Stimulated activated effector memory CD8-positive, alpha-beta T cell treated with anti-CD3 and anti-CD28 coated beads, Interleukin-12 subunit alpha, Interleukin-12 subunit beta, amount 100 ng/mL, for 72 hours (primary cell): ENCODE results near the gene ARHGEF28.
A peak's percentile ranks its signal among the peaks of the same experiment; 100 is the strongest.

ENCODE experiments used
- ATAC-seq: fragments of 150-1000 bp; cut with Tn5 transposase; 2 replicates; pipeline ENCODE4 v1.10.0; 2021
- DNase-seq, 2 donors: peaks; one replicate each; pipeline ENCODE4 v3.0.0; 2021 to 2022; ENCODE audit warnings: low spot score in 2 of 2
- H3K27ac Mint-ChIP-seq: one replicate; pipeline ENCODE4 v1.8.0; 2022; ENCODE audit warnings: mild to moderate bottlenecking, mixed read lengths
- H3K36me3 Mint-ChIP-seq: one replicate; pipeline ENCODE4 v1.8.0; 2022; ENCODE audit warnings: mild to moderate bottlenecking, mixed read lengths
- H3K4me1 Mint-ChIP-seq: one replicate; pipeline ENCODE4 v1.8.0; 2022; ENCODE audit warnings: mixed read lengths
- H3K4me3 Mint-ChIP-seq: one replicate; pipeline ENCODE4 v1.8.0; 2022; ENCODE audit warnings: mild to moderate bottlenecking, mixed read lengths
- H3K9me3 Mint-ChIP-seq: one replicate; pipeline ENCODE4 v1.8.0; 2022; ENCODE audit warnings: mixed read lengths

The ARHGEF28 gene

GRCh38 chr5:73625944-73626811, at the start of gene ARHGEF28:
TSS of gene ARHGEF28 (plus strand) at chr5:73626196. CDS start at chr5:73684852, 58,656 bp downstream.
- ATAC-seq (peak; percentile 86), DNase-seq (peak; percentile 11 to 60)
- no peak within 1 kb of the TSS for H3K27ac Mint-ChIP-seq
- H3K4me1 Mint-ChIP-seq, result no peaks in the 10 kb centered on the region
- H3K4me3 Mint-ChIP-seq, result peak within 1 kb of the TSS; percentile 41
- no peaks in the 10 kb centered on the region for H3K36me3 Mint-ChIP-seq
- H3K9me3 Mint-ChIP-seq, result no peaks in the 10 kb centered on the region

GRCh38 chr5:73582285-73583145, 43.5 kb upstream of the ARHGEF28 start:
- no peak for DNase-seq
- Mint-ChIP-seq H3K4me1 (no peaks in the 10 kb centered on the region), H3K9me3 (no peaks in the 10 kb centered on the region), H3K36me3 (peaks cover 49% of the 10 kb centered on the region), H3K27ac (no peak overlapping the region), H3K4me3 (no peak overlapping the region)
- ATAC-seq, result no peak

- Mint-ChIP-seq H3K27ac (no peak overlapping the region), H3K9me3 (no peaks in the 10 kb centered on the region), H3K4me1 (no peaks in the 10 kb centered on the region), H3K36me3 (no peaks in the 10 kb centered on the region), H3K4me3 (no peak overlapping the region)
- ATAC-seq, result peak; percentile 33
- DNase-seq, result no peak
Observed at GRCh38 chr5:73587923-73588322, 38.1 kb upstream of the ARHGEF28 start.

- peak; percentile 36 to 70 for DNase-seq
Observed at GRCh38 chr5:73591102-73591695, 34.8 kb upstream of the ARHGEF28 start.

GRCh38 chr5:73591698-73592501, 34.1 kb upstream of the ARHGEF28 start:
- ATAC-seq (no peak), DNase-seq (no peak)
- H3K4me1 Mint-ChIP-seq, result no peaks in the 10 kb centered on the region
- H3K4me3 Mint-ChIP-seq, result no peak overlapping the region
- no peaks in the 10 kb centered on the region for H3K36me3 Mint-ChIP-seq
- H3K27ac Mint-ChIP-seq, result no peak overlapping the region
- H3K9me3 Mint-ChIP-seq, result no peaks in the 10 kb centered on the region

More at GRCh38 chr5:73591102-73591695, 34.8 kb upstream of the ARHGEF28 start:
- Mint-ChIP-seq H3K4me1 (no peaks in the 10 kb centered on the region), H3K36me3 (no peaks in the 10 kb centered on the region), H3K9me3 (no peaks in the 10 kb centered on the region), H3K27ac (no peak overlapping the region), H3K4me3 (no peak overlapping the region)
- peak; percentile 71 for ATAC-seq

DNA sequence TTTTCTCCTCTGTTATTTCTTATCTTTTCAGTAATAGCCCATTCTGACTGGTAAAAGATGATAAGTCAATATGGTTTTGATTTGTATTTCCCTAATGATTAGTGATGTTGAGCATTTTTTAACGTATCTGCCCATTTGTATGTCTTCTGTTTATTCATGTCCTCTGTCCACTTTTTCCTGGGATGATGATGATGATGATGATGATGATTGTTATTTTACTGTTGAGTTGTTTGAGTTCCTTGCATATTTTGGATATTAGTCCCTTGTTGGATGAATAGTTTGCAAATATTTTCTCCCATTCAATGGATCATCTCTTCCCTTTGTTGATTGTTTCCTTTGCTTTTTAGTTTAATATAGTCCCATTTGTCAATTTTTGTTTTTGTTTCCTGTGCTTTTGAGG, 33.4 kb upstream of the ARHGEF28 start:
- no peak overlapping the region for H3K4me3 Mint-ChIP-seq
- no peaks in the 10 kb centered on the region for H3K36me3 Mint-ChIP-seq
- no peaks in the 10 kb centered on the region for H3K9me3 Mint-ChIP-seq
- no peak for ATAC-seq
- H3K27ac Mint-ChIP-seq, result no peak overlapping the region
- no peaks in the 10 kb centered on the region for H3K4me1 Mint-ChIP-seq
- DNase-seq, result no peak

DNA sequence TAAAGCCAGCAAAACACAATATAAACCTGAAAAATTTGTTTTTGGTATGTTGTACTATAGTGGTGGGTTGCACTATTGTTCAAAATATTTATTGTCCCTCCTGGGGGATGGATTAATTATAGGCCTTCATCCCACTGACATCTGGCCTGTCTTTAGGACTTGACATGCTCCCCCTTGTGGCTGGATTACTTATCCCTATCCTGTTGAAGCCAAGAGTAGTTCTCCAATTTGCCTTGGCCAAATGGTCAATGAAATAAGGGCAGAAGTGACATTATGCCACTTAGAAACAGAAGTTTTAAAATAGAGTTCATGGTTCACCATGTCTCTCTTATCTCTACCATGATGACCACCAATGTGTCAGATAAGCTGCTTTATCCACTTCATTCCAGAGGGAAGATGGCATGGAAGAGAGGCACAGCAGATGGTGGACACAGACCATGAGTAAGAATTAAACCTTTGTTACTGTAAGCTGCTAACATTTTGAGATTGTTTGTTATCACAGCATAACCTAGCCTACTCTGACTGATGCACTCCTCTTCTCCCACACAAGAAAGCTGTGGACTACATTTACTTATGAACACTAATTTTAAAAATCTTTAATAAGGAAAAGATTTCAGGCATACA, 29.2 kb upstream of the ARHGEF28 start:
- H3K36me3 Mint-ChIP-seq, result no peaks in the 10 kb centered on the region
- no peak for DNase-seq
- ATAC-seq, result no peak
- no peak overlapping the region for H3K27ac Mint-ChIP-seq
- no peak overlapping the region for H3K4me3 Mint-ChIP-seq
- no peaks in the 10 kb centered on the region for H3K4me1 Mint-ChIP-seq
- H3K9me3 Mint-ChIP-seq, result peaks cover 2% of the 10 kb centered on the region

- peaks cover 3% of the 10 kb centered on the region for H3K9me3 Mint-ChIP-seq
- no peak overlapping the region for H3K27ac Mint-ChIP-seq
- no peak for DNase-seq
- no peaks in the 10 kb centered on the region for H3K4me1 Mint-ChIP-seq
- no peaks in the 10 kb centered on the region for H3K36me3 Mint-ChIP-seq
- no peak for ATAC-seq
- no peak overlapping the region for H3K4me3 Mint-ChIP-seq
Observed at GRCh38 chr5:73599380-73599779, 26.6 kb upstream of the ARHGEF28 start.

DNA sequence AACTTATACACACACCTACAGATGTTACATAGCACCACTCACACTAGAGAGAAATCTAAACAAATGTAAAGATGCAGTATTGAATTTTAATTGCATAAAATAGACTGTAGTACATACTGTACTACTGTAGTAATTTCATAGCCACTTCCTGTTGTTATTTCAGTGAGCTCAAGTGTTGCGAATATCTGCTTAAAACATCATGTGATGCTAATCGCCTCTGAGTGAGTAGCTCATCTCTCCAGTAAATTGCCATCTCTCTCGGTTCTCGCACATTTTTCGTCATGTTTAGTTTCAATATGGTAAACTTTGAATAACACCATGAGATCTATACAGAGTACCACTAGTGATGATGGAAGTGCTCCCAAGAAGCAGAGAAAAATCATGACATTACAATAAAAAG, 22.0 kb upstream of the ARHGEF28 start:
- H3K36me3 Mint-ChIP-seq, result no peaks in the 10 kb centered on the region
- no peak overlapping the region for H3K4me3 Mint-ChIP-seq
- peaks cover 3% of the 10 kb centered on the region for H3K9me3 Mint-ChIP-seq
- ATAC-seq, result no peak
- no peak for DNase-seq
- no peak overlapping the region for H3K27ac Mint-ChIP-seq
- H3K4me1 Mint-ChIP-seq, result no peaks in the 10 kb centered on the region

DNA sequence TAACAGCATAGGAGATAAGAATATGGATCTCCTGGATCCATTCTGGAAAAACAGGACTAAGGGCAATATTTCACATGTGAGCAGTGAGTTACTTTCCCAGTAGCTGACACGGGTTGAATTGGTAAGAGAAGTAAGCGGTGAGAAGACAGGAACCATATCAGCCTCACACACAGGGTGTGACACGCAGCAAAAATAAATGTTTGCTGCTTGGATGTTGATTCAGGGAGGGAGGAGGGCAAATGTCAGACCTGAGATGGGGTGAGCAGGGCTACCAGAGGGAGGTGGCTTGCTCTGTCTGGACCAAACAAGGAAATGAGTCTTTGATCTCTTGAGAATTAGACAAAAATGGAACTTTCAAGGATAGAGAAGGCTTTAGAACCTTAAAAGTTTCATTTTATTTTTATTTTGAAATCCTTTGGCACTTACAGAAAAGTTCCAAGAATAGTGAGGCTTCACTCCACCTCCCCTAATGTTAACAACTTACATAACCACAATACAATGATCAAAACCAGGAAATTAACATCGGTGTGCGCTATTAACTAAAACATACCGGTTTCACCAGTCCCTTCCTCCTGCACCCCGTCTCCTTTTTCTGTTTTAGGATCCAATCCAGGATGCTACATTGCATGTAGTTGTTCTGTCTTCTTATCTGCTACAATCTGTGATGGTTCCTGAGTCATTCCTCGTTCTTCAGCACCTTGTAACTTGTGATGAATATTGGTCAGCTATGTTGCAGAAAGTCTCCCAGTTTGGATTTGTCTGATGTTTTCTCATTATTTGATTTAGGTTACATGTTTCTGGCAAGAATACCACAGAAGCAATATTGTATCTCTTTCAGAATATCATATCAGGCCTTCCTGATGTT, 20.5 kb upstream of the ARHGEF28 start:
- ATAC-seq, result no peak
- Mint-ChIP-seq H3K27ac (no peak overlapping the region), H3K36me3 (no peaks in the 10 kb centered on the region), H3K9me3 (peaks cover 3% of the 10 kb centered on the region), H3K4me3 (no peak overlapping the region), H3K4me1 (no peaks in the 10 kb centered on the region)
- DNase-seq, result no peak

DNA sequence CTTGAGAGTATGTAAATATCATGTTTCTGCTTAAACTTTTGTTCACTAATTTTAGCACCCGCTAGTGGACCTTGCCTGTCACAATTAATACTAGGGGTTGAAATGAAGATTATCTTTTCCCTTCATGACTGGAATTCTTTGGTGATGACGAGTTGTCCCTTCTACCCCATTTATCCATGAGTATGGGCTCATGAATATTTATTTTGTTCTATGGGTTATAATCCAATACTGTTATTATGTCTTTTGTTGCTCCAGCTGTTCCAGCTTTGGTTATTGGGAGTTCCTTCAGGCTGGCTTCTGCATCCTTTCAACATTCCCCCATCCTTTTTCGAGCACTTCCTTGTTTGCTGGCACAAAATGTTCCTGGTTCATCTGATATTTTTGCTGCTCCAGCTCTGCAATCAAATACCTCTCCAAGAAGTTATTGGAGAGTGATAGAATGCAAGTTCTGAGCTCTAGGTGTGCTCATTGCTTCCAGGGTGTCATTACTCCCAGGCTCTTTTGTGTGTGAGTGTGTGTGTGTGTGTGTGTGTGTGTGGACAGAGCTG, 19.7 kb upstream of the ARHGEF28 start:
- Mint-ChIP-seq H3K4me1 (no peaks in the 10 kb centered on the region), H3K9me3 (peaks cover 3% of the 10 kb centered on the region)
- DNase-seq, result no peak

GRCh38 chr5:73607228-73607627, 18.8 kb upstream of the ARHGEF28 start:
- Mint-ChIP-seq H3K4me3 (no peak overlapping the region), H3K9me3 (no peaks in the 10 kb centered on the region), H3K4me1 (no peaks in the 10 kb centered on the region), H3K36me3 (no peaks in the 10 kb centered on the region), H3K27ac (no peak overlapping the region)
- no peak for ATAC-seq
- no peak for DNase-seq

More for the DNA sequence above, 19.7 kb upstream of the ARHGEF28 start:
- ATAC-seq, result no peak
- Mint-ChIP-seq H3K36me3 (no peaks in the 10 kb centered on the region), H3K4me3 (no peak overlapping the region), H3K27ac (no peak overlapping the region)

- ATAC-seq, result no peak
- H3K4me3 Mint-ChIP-seq, result no peak overlapping the region
- no peaks in the 10 kb centered on the region for H3K36me3 Mint-ChIP-seq
- no peak overlapping the region for H3K27ac Mint-ChIP-seq
- no peak for DNase-seq
- H3K9me3 Mint-ChIP-seq, result no peaks in the 10 kb centered on the region
- H3K4me1 Mint-ChIP-seq, result no peaks in the 10 kb centered on the region
Observed at GRCh38 chr5:73612799-73613198, 13.2 kb upstream of the ARHGEF28 start.
